HCT116 (cell line): ENCODE results near the gene CDON. TPM values are rescaled to one million over a fixed set of nuclear protein-coding genes. Genes with fewer than 3 reads are reported as not detected.

ENCODE experiments used
- ATAC-seq: fragments of 200-7000 bp; cut with Tn5 transposase; 2 replicates; pipeline ENCODE4 v1.9.1; 2020; ENCODE audit warnings: mild to moderate bottlenecking, moderate library complexity
- BruUV-seq: library from RNA; stranded (reverse); fragments of 400-500 nt; replicated peaks from 2 replicates; lab custom pipeline; 2021; lab: Mats Ljungman, UMichigan
- CTCF ChIA-PET: fragments of 300-600 bp; sonication (Branson Sonifier 250); formaldehyde crosslinking; loops from one replicate; lab custom pipeline; 2021; ENCODE audit warnings: antibody characterized with exemption; lab: Charles Lee
- POLR2A ChIA-PET: fragments of 300-600, 350-600 bp; sonication (Branson Sonifier 250); formaldehyde crosslinking; loops from one replicate; lab custom pipeline; 2021; ENCODE audit warnings: antibody characterized with exemption; lab: Charles Lee
- RAD21 ChIA-PET, 2 experiments: fragments of 300-600 bp; sonication (Branson Sonifier 250); formaldehyde crosslinking; loops; one replicate each; lab custom pipeline; 2023; ENCODE audit warnings: low total read pairs in 2 of 2; ENCODE audit not compliant: uncharacterized antibody in 2 of 2, unreplicated experiment in 2 of 2, low non-redundant PET in 1 of 2; lab: Charles Lee
- DNase-seq: peaks from one replicate; pipeline ENCODE4 v3.0.0-alpha.2; 2010; ENCODE audit warnings: low read depth, low spot score
- H2AFZ ChIP-seq: fragments of 200-600 bp; shearing (Covaris generic), sonication (generic); 2 replicates; pipeline ENCODE4 v1.6.1; 2017; ENCODE audit warnings: low read depth, mixed run types, mixed read lengths, antibody characterized with exemption, low read length; ENCODE audit not compliant: poor library complexity, severe bottlenecking
- H3K27ac ChIP-seq: 2 replicates; pipeline ENCODE4 v1.5.1; 2012; ENCODE audit warnings: low read depth, low read length
- H3K27me3 ChIP-seq: fragments of 200-600 bp; sonication (generic); 2 replicates; pipeline ENCODE4 v1.6.1; 2016; ENCODE audit warnings: mixed run types, low read length, mixed read lengths; ENCODE audit not compliant: insufficient read depth
- H3K36me3 ChIP-seq, 2 experiments: fragments of 200-500 bp in 1 of 2; fragments of 200-600 bp in 1 of 2; sonication (Bioruptor generic) in 1 of 2; sonication (generic) in 1 of 2; 2 replicates each; pipeline versions ENCODE4 v1.5.1 to v1.6.1; 2014 to 2016; ENCODE audit warnings: low read length in 2 of 2, inconsistent platforms in 1 of 2, mixed read lengths in 1 of 2, mixed run types in 1 of 2; ENCODE audit not compliant: insufficient read depth in 2 of 2, control insufficient read depth in 1 of 2
- H3K4me1 ChIP-seq, 2 experiments: fragments of 200-600 bp in 1 of 2; sonication (generic) in 1 of 2; 2 replicates each; pipeline versions ENCODE4 v1.5.1 to v1.6.1; 2012 to 2017; ENCODE audit warnings: low read length in 2 of 2, inconsistent platforms in 1 of 2, mild to moderate bottlenecking in 1 of 2, mixed read lengths in 1 of 2, mixed run types in 1 of 2, moderate library complexity in 1 of 2; ENCODE audit not compliant: insufficient read depth in 2 of 2, control insufficient read depth in 1 of 2
- H3K4me2 ChIP-seq: fragments of 200-600 bp; sonication (generic); 2 replicates; pipeline ENCODE4 v1.6.1; 2017; ENCODE audit warnings: mixed run types, low read length, mixed read lengths
- H3K4me3 ChIP-seq, 2 experiments: fragments of 200-600 bp in 1 of 2; sonication (generic) in 1 of 2; replicated peaks in 1 of 2; 2 replicates each; pipeline ENCODE4 v1.5.1; 2011 to 2016; ENCODE audit warnings: low read length in 2 of 2, control low read depth in 1 of 2, low read depth in 1 of 2, mild to moderate bottlenecking in 1 of 2, mixed read lengths in 1 of 2, mixed run types in 1 of 2
- H3K79me2 ChIP-seq: fragments of 200-600 bp; sonication (generic); 2 replicates; pipeline ENCODE4 v1.6.1; 2017; ENCODE audit warnings: mild to moderate bottlenecking, mixed run types, low read length, moderate library complexity, mixed read lengths; ENCODE audit not compliant: insufficient read depth
- H3K9ac ChIP-seq: fragments of 200-600 bp; sonication (generic); 2 replicates; pipeline ENCODE4 v1.6.1; 2016; ENCODE audit warnings: low read length, mixed read lengths
- H3K9me2 ChIP-seq: fragments of 200-600 bp; sonication (generic), shearing (Covaris generic); 2 replicates; pipeline ENCODE4 v1.6.1; 2017; ENCODE audit warnings: mixed run types, mild to moderate bottlenecking, moderate library complexity; ENCODE audit not compliant: insufficient read depth
- H3K9me3 ChIP-seq, 2 experiments: fragments of 200-500 bp in 1 of 2; fragments of 200-600 bp in 1 of 2; sonication (Bioruptor generic) in 1 of 2; sonication (generic) in 1 of 2; 2 replicates each; pipeline ENCODE4 v1.6.1; 2014 to 2017; ENCODE audit warnings: low read length in 2 of 2, mixed read lengths in 2 of 2, inconsistent platforms in 1 of 2, low read depth in 1 of 2, mild to moderate bottlenecking in 1 of 2, mixed run types in 1 of 2, moderate library complexity in 1 of 2; ENCODE audit not compliant: control insufficient read depth in 1 of 2, insufficient read depth in 1 of 2
- H4K20me1 ChIP-seq: fragments of 200-600 bp; sonication (generic), shearing (Covaris generic); 2 replicates; pipeline ENCODE4 v1.6.1; 2017; ENCODE audit warnings: mixed run types, mild to moderate bottlenecking, moderate library complexity; ENCODE audit not compliant: insufficient read depth
- CBX3 ChIP-seq: IDR thresholded peaks from 2 replicates; pipeline ENCODE4 v1.6.1; 2012; ENCODE audit warnings: low read depth
- CEBPB ChIP-seq: IDR thresholded peaks from 2 replicates; pipeline ENCODE4 v1.6.1; 2012; ENCODE audit warnings: low read depth
- CTCF ChIP-seq, 3 experiments: fragments of 200-600 bp in 1 of 3; sonication (generic) in 1 of 3; IDR thresholded peaks in 2 of 3; conservative IDR thresholded peaks in 1 of 3; 2 replicates each; pipeline ENCODE4 v1.5.1; 2012 to 2017; ENCODE audit warnings: low read depth in 2 of 3, low read length in 2 of 3, antibody characterized with exemption in 1 of 3, borderline replicate concordance in 1 of 3, control low read depth in 1 of 3, mild to moderate bottlenecking in 1 of 3, mixed read lengths in 1 of 3, mixed run types in 1 of 3, moderate library complexity in 1 of 3; ENCODE audit not compliant: insufficient read depth in 1 of 3
- EGR1 ChIP-seq: IDR thresholded peaks from 2 replicates; pipeline ENCODE4 v1.6.1; 2012; ENCODE audit warnings: low read depth
- ELF1 ChIP-seq: IDR thresholded peaks from 2 replicates; pipeline ENCODE4 v1.6.1; 2012; ENCODE audit warnings: low read depth, borderline replicate concordance
- EZH2 ChIP-seq: fragments of 200-600 bp; sonication (generic); IDR thresholded peaks from 2 replicates; pipeline ENCODE4 v1.6.1; 2017; ENCODE audit warnings: antibody characterized with exemption, mixed run types
- EZH2phosphoT487 ChIP-seq: fragments of 200-600 bp; IDR thresholded peaks from 2 replicates; pipeline ENCODE4 v1.6.1; 2018; ENCODE audit warnings: antibody characterized with exemption, borderline replicate concordance
- FOSL1 ChIP-seq: IDR thresholded peaks from 2 replicates; pipeline ENCODE4 v1.6.1; 2012; ENCODE audit warnings: low read depth
- JUND ChIP-seq: IDR thresholded peaks from 2 replicates; pipeline ENCODE4 v1.6.1; 2012
- MAX ChIP-seq: IDR thresholded peaks from 2 replicates; pipeline ENCODE4 v1.6.1; 2012
- POLR2A ChIP-seq: IDR thresholded peaks from 2 replicates; pipeline ENCODE4 v1.7.0; 2011; ENCODE audit warnings: borderline replicate concordance; ENCODE audit not compliant: insufficient read depth, insufficient read length; ENCODE audit errors: extremely low read depth
- RAD21 ChIP-seq: IDR thresholded peaks from 2 replicates; pipeline ENCODE4 v1.6.1; 2012; ENCODE audit warnings: low read depth, mild to moderate bottlenecking
- REST ChIP-seq: IDR thresholded peaks from 2 replicates; pipeline ENCODE4 v1.6.1; 2012; ENCODE audit warnings: low read depth
- SIN3A ChIP-seq: IDR thresholded peaks from 2 replicates; pipeline ENCODE4 v1.6.1; 2012; ENCODE audit warnings: low read depth
- SP1 ChIP-seq: IDR thresholded peaks from 2 replicates; pipeline ENCODE4 v1.6.1; 2012; ENCODE audit warnings: low read depth
- SRF ChIP-seq: IDR thresholded peaks from 2 replicates; pipeline ENCODE4 v1.6.1; 2012; ENCODE audit warnings: low read depth
- TCF7L2 ChIP-seq: IDR thresholded peaks from 2 replicates; pipeline ENCODE4 v1.7.0; 2011; ENCODE audit warnings: borderline replicate concordance, inconsistent platforms; ENCODE audit not compliant: insufficient read depth, insufficient read length; ENCODE audit errors: extremely low read depth
- YY1 ChIP-seq: IDR thresholded peaks from 2 replicates; pipeline ENCODE4 v1.6.1; 2011; ENCODE audit warnings: low read length, low read depth, moderate library complexity, mild to moderate bottlenecking; ENCODE audit not compliant: insufficient replicate concordance; ENCODE audit errors: extremely low read depth
- ZBTB33 ChIP-seq: IDR thresholded peaks from 2 replicates; pipeline ENCODE4 v1.6.1; 2011; ENCODE audit warnings: mild to moderate bottlenecking, low read length, moderate library complexity; ENCODE audit not compliant: insufficient replicate concordance; ENCODE audit errors: extremely low read depth
- ZFX ChIP-seq: fragments of 450-650 bp; IDR thresholded peaks from 2 replicates; pipeline ENCODE4 v1.6.1; 2017
- ZNF274 ChIP-seq: fragments of 200-500 bp; sonication (Bioruptor generic); IDR thresholded peaks from 2 replicates; pipeline ENCODE4 v1.6.1; 2014; ENCODE audit warnings: mild to moderate bottlenecking, low read depth, low read length, inconsistent platforms
- intact Hi-C: fragments of 100-400 bp; cut with micrococcal nuclease; formaldehyde crosslinking; loops from 2 replicates; pipeline ENCODE4 v1.10.0; 2022
- total RNA-seq: library from RNA; stranded (reverse); gene quantifications from one replicate; pipeline ENCODE4 v1.2.1, GENCODE V29; 2021; ENCODE audit not compliant: unreplicated experiment

CDON gene
- total RNA-seq, 1 experiment from 2014 or later = 16.9 TPM

- Histone ChIP-seq H4K20me1 (no peaks in the 10 kb centered on the region), H3K36me3 (no peaks in the 10 kb centered on the region), H3K27me3 (no peaks in the 10 kb centered on the region), H3K79me2 (no peaks in the 10 kb centered on the region), H3K9me2 (no peaks in the 10 kb centered on the region), H3K9ac (no peak overlapping the region), H2AFZ (no peak overlapping the region), H3K4me1 (no peaks in the 10 kb centered on the region), H3K9me3 (no peaks in the 10 kb centered on the region), H3K4me3 (no peak overlapping the region), H3K4me2 (no peak overlapping the region), H3K27ac (no peak overlapping the region)
- DNase-seq (peak; percentile 77), ATAC-seq (peak; percentile 98)
- ChIA-PET POLR2A (no interaction called here), RAD21 (no interaction called here), CTCF (interaction anchor here (1.0 to 1.5 kb wide), 3 partner anchors 139 to 557 kb away, joined by 3 to 8 read pairs (median 4); no protein-coding TSS in a partner anchor)
- intact Hi-C loops = loop anchor here (1.0 to 5.0 kb wide), 3 partner anchors 138 to 271 kb away; no protein-coding TSS in a partner anchor
- BruUV-seq = no TSS peak
- no peak for TF ChIP-seq CEBPB
- no peak for TF ChIP-seq CBX3
- no peak for TF ChIP-seq POLR2A
- TF ChIP-seq MAX = 0 out of 2 replicates have a peak, but pooled peaks have one; percentile 12
- TF ChIP-seq YY1 = no peak
- TF ChIP-seq REST = no peak
- no peak for TF ChIP-seq ZNF274
- TF ChIP-seq ZFX = no peak
- TF ChIP-seq SRF = no peak
- no peak for TF ChIP-seq ZBTB33
- no peak for TF ChIP-seq TCF7L2
- no peak for TF ChIP-seq ELF1
- no peak for TF ChIP-seq EZH2
- no peak for TF ChIP-seq EGR1
- TF ChIP-seq JUND = no peak
- peak; percentile 95 for TF ChIP-seq RAD21
- TF ChIP-seq EZH2phosphoT487 = no peak
- no peak for TF ChIP-seq FOSL1
- peak; percentile 75 to 86 (median 86) for TF ChIP-seq CTCF (IDR thresholded peaks at IDR 0.05 in 2 of 3, conservative IDR thresholded peaks at IDR 0.05 in 1 of 3; ENCODE audit: borderline replicate concordance in 1 of 3, insufficient read depth in 1 of 3, low read depth in 2 of 3, low read length in 2 of 3)
- TF ChIP-seq SIN3A = no peak
- TF ChIP-seq SP1 = no peak
Observed at GRCh38 chr11:125923012-125923579, 139.6 kb downstream of the CDON start.
